Mesothelial cell of epicardium (in vitro differentiated cells): ENCODE results near the gene GIPC3. TPM values are rescaled to one million over a fixed set of nuclear protein-coding genes. Genes with fewer than 3 reads are reported as not detected.
"Not testable (repeated sequence)": the region's sequence is repeated elsewhere in the genome, so short reads cannot be mapped to it uniquely, and the experiment has no call there.

Source experiments
- DNase-seq, 2 experiments: peaks; one replicate each; pipeline ENCODE4 v3.0.0; 2021; ENCODE audit warnings: low spot score in 2 of 2; ENCODE audit not compliant: unreplicated experiment in 2 of 2
- H3K27ac Mint-ChIP-seq: 2 replicates; pipeline ENCODE4 v1.8.0; 2021; ENCODE audit warnings: mixed read lengths
- H3K27me3 Mint-ChIP-seq: 2 replicates; pipeline ENCODE4 v1.8.0; 2021; ENCODE audit warnings: low read depth, mixed read lengths
- H3K36me3 Mint-ChIP-seq: 2 replicates; pipeline ENCODE4 v1.8.0; 2021; ENCODE audit warnings: mixed read lengths
- H3K4me1 Mint-ChIP-seq: 2 replicates; pipeline ENCODE4 v1.8.0; 2021; ENCODE audit warnings: mixed read lengths
- H3K4me3 Mint-ChIP-seq: 2 replicates; pipeline ENCODE4 v1.8.0; 2021; ENCODE audit warnings: mild to moderate bottlenecking, moderate library complexity, mixed read lengths
- H3K9me3 Mint-ChIP-seq: 2 replicates; pipeline ENCODE4 v1.8.0; 2021; ENCODE audit warnings: mixed read lengths
- CTCF ChIP-seq: fragments of 200-600 bp; sonication (generic); IDR thresholded peaks from one replicate; pipeline ENCODE4 v1.5.0; 2021; ENCODE audit warnings: antibody characterized with exemption; ENCODE audit not compliant: unreplicated experiment
- total RNA-seq: library from RNA; stranded (reverse); gene quantifications from 3 replicates; pipeline ENCODE4 v1.2.1, GENCODE V29; 2021

The GIPC3 gene
- total RNA-seq, 1 donor from 2014 or later, result 0.07 TPM

GRCh38 chr19:3577723-3578344, 7.4 kb upstream of the GIPC3 start:
- TF ChIP-seq CTCF, result no peak
- Mint-ChIP-seq H3K4me1 (peaks cover 16% of the 10 kb centered on the region), H3K36me3 (peaks cover 11% of the 10 kb centered on the region), H3K27ac (no peak overlapping the region), H3K4me3 (no peak overlapping the region), H3K27me3 (peaks cover 39% of the 10 kb centered on the region), H3K9me3 (no peaks in the 10 kb centered on the region)
- DNase-seq, result no peak

GRCh38 chr19:3578390-3578789, 6.9 kb upstream of the GIPC3 start:
- no peak for TF ChIP-seq CTCF
- H3K9me3 Mint-ChIP-seq, result no peaks in the 10 kb centered on the region
- no peak overlapping the region for H3K27ac Mint-ChIP-seq
- H3K27me3 Mint-ChIP-seq, result peaks cover 43% of the 10 kb centered on the region
- H3K4me1 Mint-ChIP-seq, result peaks cover 16% of the 10 kb centered on the region
- no peak overlapping the region for H3K4me3 Mint-ChIP-seq
- DNase-seq, result no peak
- peaks cover 11% of the 10 kb centered on the region for H3K36me3 Mint-ChIP-seq

- DNase-seq, result no peak
- H3K27ac Mint-ChIP-seq, result no peak overlapping the region
These were observed 4.9 kb upstream of the GIPC3 start for GRCh38 chr19:3580156-3580934.

GRCh38 chr19:3581792-3582191, 3.5 kb upstream of the GIPC3 start:
- H3K9me3 Mint-ChIP-seq, H3K27ac Mint-ChIP-seq, H3K4me3 Mint-ChIP-seq, DNase-seq, H3K36me3 Mint-ChIP-seq, H3K4me1 Mint-ChIP-seq: not testable (repeated sequence)
- H3K27me3 Mint-ChIP-seq, result peaks cover 54% of the 10 kb centered on the region

More at GRCh38 chr19:3580156-3580934, 4.9 kb upstream of the GIPC3 start:
- Mint-ChIP-seq H3K4me3 (no peak overlapping the region), H3K9me3 (no peaks in the 10 kb centered on the region), H3K36me3 (peaks cover 2% of the 10 kb centered on the region), H3K27me3 (peaks cover 51% of the 10 kb centered on the region), H3K4me1 (peaks cover 9% of the 10 kb centered on the region)
- no peak for TF ChIP-seq CTCF

- peaks cover 60% of the 10 kb centered on the region for H3K27me3 Mint-ChIP-seq
- not testable (repeated sequence) for H3K36me3 Mint-ChIP-seq, H3K4me1 Mint-ChIP-seq, H3K27ac Mint-ChIP-seq, DNase-seq, H3K9me3 Mint-ChIP-seq, H3K4me3 Mint-ChIP-seq
These were observed 1.1 kb upstream of the GIPC3 start for GRCh38 chr19:3584036-3584802.

GRCh38 chr19:3586127-3586626, 899 bp downstream of the GIPC3 start:
- Mint-ChIP-seq H3K9me3 (no peaks in the 10 kb centered on the region), H3K27ac (no peak overlapping the region), H3K4me1 (no peaks in the 10 kb centered on the region), H3K4me3 (no peak overlapping the region), H3K36me3 (no peaks in the 10 kb centered on the region), H3K27me3 (peaks cover 54% of the 10 kb centered on the region)
- peak; percentile 48 for TF ChIP-seq CTCF
- no peak for DNase-seq
